Nephron (organoid): ENCODE data around the gene TRIM52.
"Not testable (repeated sequence)": the region's sequence is repeated elsewhere in the genome, so short reads cannot be mapped to it uniquely, and the experiment has no call there.

ENCODE experiments used
- H3K27ac Mint-ChIP-seq, 3 experiments: 2 replicates each; pipeline ENCODE4 v1.8.0; 2020; ENCODE audit warnings: mixed read lengths in 3 of 3, mild to moderate bottlenecking in 2 of 3, moderate library complexity in 1 of 3
- H3K27me3 Mint-ChIP-seq: 2 replicates; pipeline ENCODE4 v1.8.0; 2021; ENCODE audit warnings: low read depth, mild to moderate bottlenecking, moderate library complexity, mixed read lengths
- H3K36me3 Mint-ChIP-seq: 2 replicates; pipeline ENCODE4 v1.8.0; 2020; ENCODE audit warnings: low read depth, mixed read lengths
- H3K4me1 Mint-ChIP-seq: 2 replicates; pipeline ENCODE4 v1.8.0; 2020; ENCODE audit warnings: mixed read lengths
- H3K4me3 Mint-ChIP-seq, 3 experiments: 2 replicates each; pipeline ENCODE4 v1.8.0; 2020; ENCODE audit warnings: mild to moderate bottlenecking in 3 of 3, mixed read lengths in 3 of 3, moderate library complexity in 2 of 3
- H3K9me3 Mint-ChIP-seq: 2 replicates; pipeline ENCODE4 v1.8.0; 2020; ENCODE audit warnings: mixed read lengths
- TF ChIP-seq, protein P1 (sequence below), 3 experiments: fragments of 200-600 bp; sonication (generic); IDR thresholded peaks; one replicate each; pipeline ENCODE4 v1.5.0; 2021; ENCODE audit warnings: antibody characterized with exemption in 3 of 3; ENCODE audit not compliant: unreplicated experiment in 3 of 3

The TRIM52 gene

DNA sequence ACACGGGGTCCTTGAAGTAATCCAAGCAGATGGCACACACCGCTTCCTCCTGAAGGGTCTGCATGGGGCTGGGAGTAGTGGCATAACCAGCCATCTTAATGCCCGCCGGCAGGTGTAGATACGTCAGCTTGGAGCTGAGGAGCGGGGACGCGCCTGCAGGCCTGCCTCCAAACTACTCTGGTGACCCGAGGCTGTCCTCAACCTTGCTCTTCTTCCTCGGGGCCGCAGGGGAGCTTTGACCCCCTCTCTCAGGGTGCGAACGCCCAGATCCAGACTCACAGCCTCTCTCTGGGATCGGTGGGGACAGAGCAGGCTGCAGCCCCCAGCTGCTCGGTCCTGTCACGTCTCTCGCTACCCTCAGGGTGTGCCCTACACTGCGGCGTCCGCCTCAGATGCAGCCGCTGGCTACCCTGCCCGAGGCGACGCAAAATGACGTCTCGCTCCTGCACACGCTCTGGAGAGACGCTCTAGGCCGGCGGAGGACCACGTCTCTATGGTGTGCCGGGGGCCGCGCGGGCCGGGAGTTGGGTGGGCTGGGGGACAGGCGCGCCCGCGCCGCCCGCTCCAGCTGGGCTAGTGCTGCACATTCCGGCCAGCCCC, at the start of gene TRIM52:
Gene TRIM52, minus strand, starts transcription at position 424 of the 600 bp plus-strand sequence. Its CDS starts 330 bp downstream, at position 94.
- TF ChIP-seq, protein P1, sequence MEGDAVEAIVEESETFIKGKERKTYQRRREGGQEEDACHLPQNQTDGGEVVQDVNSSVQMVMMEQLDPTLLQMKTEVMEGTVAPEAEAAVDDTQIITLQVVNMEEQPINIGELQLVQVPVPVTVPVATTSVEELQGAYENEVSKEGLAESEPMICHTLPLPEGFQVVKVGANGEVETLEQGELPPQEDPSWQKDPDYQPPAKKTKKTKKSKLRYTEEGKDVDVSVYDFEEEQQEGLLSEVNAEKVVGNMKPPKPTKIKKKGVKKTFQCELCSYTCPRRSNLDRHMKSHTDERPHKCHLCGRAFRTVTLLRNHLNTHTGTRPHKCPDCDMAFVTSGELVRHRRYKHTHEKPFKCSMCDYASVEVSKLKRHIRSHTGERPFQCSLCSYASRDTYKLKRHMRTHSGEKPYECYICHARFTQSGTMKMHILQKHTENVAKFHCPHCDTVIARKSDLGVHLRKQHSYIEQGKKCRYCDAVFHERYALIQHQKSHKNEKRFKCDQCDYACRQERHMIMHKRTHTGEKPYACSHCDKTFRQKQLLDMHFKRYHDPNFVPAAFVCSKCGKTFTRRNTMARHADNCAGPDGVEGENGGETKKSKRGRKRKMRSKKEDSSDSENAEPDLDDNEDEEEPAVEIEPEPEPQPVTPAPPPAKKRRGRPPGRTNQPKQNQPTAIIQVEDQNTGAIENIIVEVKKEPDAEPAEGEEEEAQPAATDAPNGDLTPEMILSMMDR (IDR thresholded peaks at IDR 0.05; ENCODE audit: unreplicated experiment in 3 of 3), result no peak
- Mint-ChIP-seq H3K27ac (peak within 1 kb of the TSS; percentile 96 to 99 (median 97)), H3K4me1 (peaks cover 50% of the 10 kb centered on the region), H3K27me3 (no peaks in the 10 kb centered on the region), H3K36me3 (peaks cover 21% of the 10 kb centered on the region), H3K4me3 (peak within 1 kb of the TSS; percentile 95 to 100 (median 98)), H3K9me3 (no peaks in the 10 kb centered on the region)

DNA sequence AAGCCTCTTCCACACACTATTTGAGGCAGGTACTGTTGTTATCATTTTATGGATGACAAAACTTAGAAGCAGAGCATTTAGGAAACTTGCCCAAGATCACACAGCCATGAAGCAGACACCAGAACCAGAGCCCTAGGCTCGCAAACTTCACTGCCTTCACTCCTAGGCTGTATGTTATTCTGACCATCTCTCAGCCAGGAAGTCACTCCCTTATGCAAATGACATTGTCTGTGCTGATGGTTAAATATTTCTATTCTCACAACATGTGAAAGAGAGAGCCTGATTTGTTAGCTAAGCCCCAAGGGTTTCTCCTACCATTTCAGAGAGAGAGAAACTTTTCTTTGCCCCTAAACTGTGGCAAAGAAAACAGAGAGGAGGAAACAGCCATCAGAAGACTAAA, 26.4 kb upstream of the TRIM52 start:
- H3K4me1 Mint-ChIP-seq, H3K27me3 Mint-ChIP-seq, H3K4me3 Mint-ChIP-seq, H3K9me3 Mint-ChIP-seq: not testable (repeated sequence)
- Mint-ChIP-seq H3K27ac (peak overlapping the region in 1 of 3 experiments; percentile 41), H3K36me3 (peaks cover 24% of the 10 kb centered on the region)

DNA sequence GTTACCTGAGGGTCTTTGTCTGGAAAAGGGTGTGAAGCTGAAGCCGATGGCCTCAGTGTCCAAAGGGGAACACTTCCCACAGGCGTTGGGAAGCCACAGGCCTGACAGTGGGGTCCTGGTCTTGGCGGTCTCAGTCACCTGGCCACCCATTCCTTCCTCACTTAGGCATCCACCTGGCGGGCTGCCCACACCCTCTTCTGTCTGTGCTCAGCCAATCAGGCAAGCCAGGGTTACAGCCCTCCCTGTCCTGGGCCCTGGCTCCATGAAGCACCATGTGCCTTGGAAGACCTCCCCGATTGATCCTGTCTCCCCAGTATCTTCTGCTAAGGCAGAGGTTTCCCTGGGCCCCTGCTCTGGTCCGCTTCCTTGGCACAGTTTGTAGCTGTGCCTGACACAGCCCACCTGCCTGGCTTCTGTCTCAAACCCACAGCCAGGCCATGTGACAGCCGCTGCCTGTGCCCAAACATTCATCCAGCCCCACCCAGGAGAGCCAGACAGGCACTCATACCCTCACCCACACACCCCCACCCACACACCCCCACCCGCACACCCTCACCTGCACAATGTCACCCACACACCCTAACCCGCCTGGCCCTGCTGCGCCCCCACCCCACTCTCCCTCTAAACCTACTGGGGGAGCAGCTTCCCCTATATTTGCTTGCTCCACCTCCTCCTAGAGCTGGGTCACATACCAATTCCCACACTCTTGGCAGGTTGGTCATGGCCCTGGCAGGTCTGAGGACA, 25.2 kb upstream of the TRIM52 start:
- H3K4me3 Mint-ChIP-seq, H3K27me3 Mint-ChIP-seq, H3K27ac Mint-ChIP-seq, H3K9me3 Mint-ChIP-seq: not testable (repeated sequence)
- Mint-ChIP-seq H3K4me1 (peaks cover 10% of the 10 kb centered on the region), H3K36me3 (peaks cover 24% of the 10 kb centered on the region)

DNA sequence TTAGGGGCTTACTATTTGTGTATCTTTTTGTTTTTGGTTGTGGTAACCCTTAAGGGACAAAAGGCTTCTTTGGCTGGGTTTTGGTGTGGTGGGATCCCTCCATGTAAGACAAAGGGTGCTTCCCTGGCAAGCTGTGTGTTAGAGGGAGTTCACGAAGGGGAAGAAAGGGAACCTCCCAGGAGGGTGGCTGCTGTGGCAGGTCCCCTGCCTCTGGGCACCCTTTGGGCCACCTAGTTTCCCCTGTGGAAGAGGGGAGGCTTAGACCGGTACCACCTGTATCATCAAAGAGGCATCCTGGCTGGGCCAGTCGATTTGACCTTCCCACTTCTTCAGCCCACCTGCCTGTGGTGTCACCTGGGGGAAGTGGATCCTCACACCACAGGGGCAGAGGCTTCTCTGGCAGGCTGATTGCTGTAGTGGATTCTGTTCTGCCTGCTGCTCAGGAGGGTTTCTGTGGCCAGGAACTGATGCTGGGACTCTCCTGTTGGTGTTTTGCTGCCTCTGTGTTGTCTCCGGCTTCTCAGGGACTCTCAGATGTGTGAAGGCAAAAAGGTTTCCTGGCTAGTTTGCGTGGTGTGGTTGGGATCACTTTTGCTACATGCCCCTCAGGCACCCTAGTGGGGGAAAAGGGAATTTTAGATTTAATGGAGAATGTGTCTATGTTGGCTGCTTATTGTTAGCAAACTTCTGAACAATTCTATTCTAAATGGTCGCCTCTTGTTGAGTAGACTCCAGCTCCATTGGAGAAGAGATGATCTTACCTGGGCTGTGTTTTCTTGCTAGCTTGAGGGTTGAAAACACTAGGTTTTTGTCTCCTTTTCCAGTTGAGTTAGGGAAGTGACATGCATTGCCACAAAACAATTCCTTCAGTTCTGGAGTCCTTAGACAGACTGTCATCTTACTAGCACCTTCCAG, 23.2 kb upstream of the TRIM52 start:
- H3K27ac Mint-ChIP-seq, result peak overlapping the region in 2 of 3 experiments; percentile 31 to 78
- TF ChIP-seq, protein P1 (IDR thresholded peaks at IDR 0.05; ENCODE audit: unreplicated experiment in 3 of 3), result peak; percentile 23 to 37 (median 35)
- not testable (repeated sequence) for H3K9me3 Mint-ChIP-seq, H3K27me3 Mint-ChIP-seq
- peaks cover 24% of the 10 kb centered on the region for H3K36me3 Mint-ChIP-seq
- peak overlapping the region in 2 of 3 experiments; percentile 86 to 90 for H3K4me3 Mint-ChIP-seq
- H3K4me1 Mint-ChIP-seq, result peaks cover 10% of the 10 kb centered on the region

DNA sequence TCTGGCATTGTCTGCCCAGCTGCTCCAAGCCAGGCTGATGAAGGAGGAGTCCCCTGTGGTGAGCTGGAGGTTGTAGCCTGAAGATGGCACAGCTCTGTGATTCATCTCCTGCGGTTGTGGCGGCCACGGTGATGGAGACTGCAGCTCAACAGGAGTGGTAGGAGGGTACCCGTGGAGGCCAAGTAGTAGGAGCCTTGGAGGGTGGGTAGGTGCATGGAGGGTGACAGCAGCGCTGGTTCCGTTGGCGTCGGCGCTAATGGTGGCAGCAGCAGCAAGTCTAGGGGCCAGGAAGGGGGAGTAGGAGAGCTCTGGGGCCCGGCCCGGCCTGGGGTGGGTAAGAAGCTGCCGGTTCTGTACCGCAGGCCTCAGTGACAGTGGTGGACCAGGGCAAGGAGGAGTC, 22.4 kb upstream of the TRIM52 start:
- Mint-ChIP-seq H3K36me3 (peaks cover 23% of the 10 kb centered on the region), H3K4me1 (peaks cover 10% of the 10 kb centered on the region), H3K27ac (no peak overlapping the region), H3K4me3 (peak overlapping the region in 1 of 3 experiments; percentile 86), H3K9me3 (no peaks in the 10 kb centered on the region), H3K27me3 (no peaks in the 10 kb centered on the region)
- TF ChIP-seq, protein P1 (IDR thresholded peaks at IDR 0.05; ENCODE audit: unreplicated experiment in 3 of 3), result no peak

DNA sequence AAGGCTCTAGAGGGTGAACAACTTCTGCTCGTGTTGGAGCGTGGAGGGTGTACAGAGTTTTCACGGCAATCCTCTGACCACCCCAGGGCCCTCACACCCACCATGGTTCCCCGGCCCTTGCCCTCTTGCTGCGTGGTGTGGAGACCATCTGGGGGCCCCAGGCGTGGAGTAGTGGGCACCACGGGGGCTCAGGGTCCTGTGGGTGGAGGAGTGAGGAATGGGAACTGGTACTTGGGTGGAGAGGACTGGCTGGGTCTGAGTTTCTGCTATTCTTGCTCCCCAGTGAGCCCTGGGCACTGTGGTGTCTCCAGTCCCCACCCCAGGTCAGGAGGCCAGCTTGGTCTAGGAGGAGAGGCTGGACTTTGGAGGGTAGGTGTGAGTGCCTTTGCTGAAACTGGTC, 21.9 kb upstream of the TRIM52 start:
- TF ChIP-seq, protein P1 (IDR thresholded peaks at IDR 0.05; ENCODE audit: unreplicated experiment in 3 of 3), result no peak
- Mint-ChIP-seq H3K9me3 (no peaks in the 10 kb centered on the region), H3K27me3 (no peaks in the 10 kb centered on the region), H3K36me3 (peaks cover 19% of the 10 kb centered on the region), H3K4me3 (peak overlapping the region in 1 of 3 experiments; percentile 86), H3K27ac (no peak overlapping the region), H3K4me1 (peaks cover 10% of the 10 kb centered on the region)

DNA sequence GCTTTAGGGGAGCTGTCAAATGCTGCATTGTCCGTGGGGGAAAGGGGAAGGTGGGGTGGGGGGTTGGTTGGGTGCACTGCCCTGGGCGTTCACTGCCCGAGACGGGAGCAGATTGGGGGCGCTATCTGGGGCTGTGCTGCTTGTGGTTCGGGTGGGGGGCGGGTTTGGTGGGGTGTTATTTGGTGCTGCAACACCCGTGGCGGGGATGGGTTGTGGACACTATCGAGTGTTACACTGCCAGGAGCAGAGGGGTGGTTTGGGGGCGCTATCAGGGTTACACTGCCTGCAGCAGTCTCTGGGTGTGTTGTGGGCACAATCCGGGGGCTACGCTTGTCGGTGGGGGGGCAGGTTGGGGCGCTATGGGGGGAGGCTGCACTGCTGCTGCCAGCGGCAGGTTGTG, 21.5 kb upstream of the TRIM52 start:
- H3K4me1 Mint-ChIP-seq, result peaks cover 10% of the 10 kb centered on the region
- H3K27me3 Mint-ChIP-seq, H3K27ac Mint-ChIP-seq, H3K9me3 Mint-ChIP-seq, H3K4me3 Mint-ChIP-seq: not testable (repeated sequence)
- peaks cover 14% of the 10 kb centered on the region for H3K36me3 Mint-ChIP-seq
